DOHH2 (cell line): ENCODE measurements around the gene CYP2U1.

Source experiments
- H3F3A ChIP-seq: fragments of 200-600 bp; sonication (generic), shearing (Covaris generic); 2 replicates; pipeline ENCODE4 v1.6.0; 2016; ENCODE audit warnings: antibody characterized with exemption, mild to moderate bottlenecking; ENCODE audit not compliant: control insufficient read depth, insufficient read depth
- H3K27ac ChIP-seq: fragments of 200-600 bp; sonication (generic); 2 replicates; pipeline ENCODE4 v1.5.1; 2014; ENCODE audit warnings: low read depth, mild to moderate bottlenecking, low read length, moderate library complexity
- H3K27me3 ChIP-seq: fragments of 200-600 bp; sonication (generic); 2 replicates; pipeline ENCODE4 v1.6.1; 2014; ENCODE audit warnings: mild to moderate bottlenecking, low read length, mixed read lengths; ENCODE audit not compliant: control insufficient read depth
- H3K36me3 ChIP-seq: fragments of 200-600 bp; sonication (generic); 2 replicates; pipeline ENCODE4 v1.6.1; 2014; ENCODE audit warnings: mild to moderate bottlenecking, low read length, moderate library complexity, mixed read lengths; ENCODE audit not compliant: control insufficient read depth
- H3K4me1 ChIP-seq: fragments of 200-600 bp; sonication (generic); 2 replicates; pipeline ENCODE4 v1.6.1; 2014; ENCODE audit warnings: mild to moderate bottlenecking, low read length, mixed read lengths; ENCODE audit not compliant: control insufficient read depth
- H3K4me2 ChIP-seq: fragments of 200-600 bp; sonication (generic); 2 replicates; pipeline ENCODE4 v1.6.0; 2014; ENCODE audit warnings: mild to moderate bottlenecking, low read length, moderate library complexity
- H3K4me3 ChIP-seq: fragments of 200-600 bp; sonication (generic); 2 replicates; pipeline ENCODE4 v1.5.1; 2014; ENCODE audit warnings: mild to moderate bottlenecking, low read length, mixed read lengths
- H3K79me2 ChIP-seq: fragments of 200-600 bp; sonication (generic); 2 replicates; pipeline ENCODE4 v1.6.1; 2014; ENCODE audit warnings: mild to moderate bottlenecking, low read length, mixed read lengths; ENCODE audit not compliant: control insufficient read depth
- H3K9me2 ChIP-seq: fragments of 200-600 bp; sonication (generic); replicated peaks from 2 replicates; pipeline ENCODE4 v1.6.1; 2014; ENCODE audit warnings: mild to moderate bottlenecking, low read length, mixed read lengths; ENCODE audit not compliant: control insufficient read depth
- H3K9me3 ChIP-seq: fragments of 200-600 bp; sonication (generic); 2 replicates; pipeline ENCODE4 v1.6.1; 2014; ENCODE audit warnings: antibody characterized with exemption, low read length, mixed read lengths; ENCODE audit not compliant: control insufficient read depth, insufficient read depth
- H4K20me1 ChIP-seq: fragments of 200-600 bp; sonication (generic); 2 replicates; pipeline ENCODE4 v1.6.0; 2014; ENCODE audit warnings: low read depth, mild to moderate bottlenecking, antibody characterized with exemption, low read length, moderate library complexity; ENCODE audit not compliant: control insufficient read depth, insufficient read depth
- EZH2phosphoT487 ChIP-seq: fragments of 200-600 bp; sonication (generic); IDR thresholded peaks from 2 replicates; pipeline ENCODE4 v1.6.1; 2017; ENCODE audit warnings: borderline replicate concordance, mild to moderate bottlenecking, antibody characterized with exemption, low read length, moderate library complexity, mixed read lengths
- TF ChIP-seq, protein P1 (sequence below): fragments of 200-600 bp; sonication (generic); IDR thresholded peaks from one replicate; pipeline ENCODE4 v1.5.1; 2014; ENCODE audit warnings: antibody characterized with exemption, mild to moderate bottlenecking, low read depth, low read length; ENCODE audit not compliant: poor library complexity, severe bottlenecking

CYP2U1 gene

DNA sequence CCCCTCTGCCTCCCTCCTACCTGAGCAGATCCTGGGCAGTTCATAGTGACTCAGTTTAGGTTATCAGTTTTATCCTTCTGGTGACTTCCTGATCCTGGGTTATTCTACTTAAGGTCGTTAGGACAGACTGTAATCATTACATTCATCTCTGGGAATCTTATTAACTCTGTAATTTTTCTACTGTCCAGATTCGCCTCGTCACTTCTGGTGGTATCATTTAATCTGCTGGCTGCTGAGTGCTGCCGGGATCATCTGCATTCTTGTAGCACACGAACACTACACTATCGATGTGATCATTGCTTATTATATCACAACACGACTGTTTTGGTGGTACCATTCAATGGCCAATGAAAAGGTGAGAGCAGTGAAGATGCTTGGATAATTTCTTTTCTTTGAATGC, 23.0 kb upstream of the CYP2U1 start:
- Histone ChIP-seq H4K20me1 (no peaks in the 10 kb centered on the region), H3K9me2 (no peaks in the 10 kb centered on the region), H3K36me3 (no peaks in the 10 kb centered on the region), H3F3A (no peaks in the 10 kb centered on the region), H3K4me2 (no peak overlapping the region), H3K27me3 (peaks cover 10% of the 10 kb centered on the region; the same call in 1 of the 2 replicates), H3K79me2 (no peaks in the 10 kb centered on the region), H3K4me3 (no peak overlapping the region), H3K27ac (no peak overlapping the region), H3K4me1 (no peaks in the 10 kb centered on the region), H3K9me3 (no peaks in the 10 kb centered on the region)
- TF ChIP-seq, protein P1, sequence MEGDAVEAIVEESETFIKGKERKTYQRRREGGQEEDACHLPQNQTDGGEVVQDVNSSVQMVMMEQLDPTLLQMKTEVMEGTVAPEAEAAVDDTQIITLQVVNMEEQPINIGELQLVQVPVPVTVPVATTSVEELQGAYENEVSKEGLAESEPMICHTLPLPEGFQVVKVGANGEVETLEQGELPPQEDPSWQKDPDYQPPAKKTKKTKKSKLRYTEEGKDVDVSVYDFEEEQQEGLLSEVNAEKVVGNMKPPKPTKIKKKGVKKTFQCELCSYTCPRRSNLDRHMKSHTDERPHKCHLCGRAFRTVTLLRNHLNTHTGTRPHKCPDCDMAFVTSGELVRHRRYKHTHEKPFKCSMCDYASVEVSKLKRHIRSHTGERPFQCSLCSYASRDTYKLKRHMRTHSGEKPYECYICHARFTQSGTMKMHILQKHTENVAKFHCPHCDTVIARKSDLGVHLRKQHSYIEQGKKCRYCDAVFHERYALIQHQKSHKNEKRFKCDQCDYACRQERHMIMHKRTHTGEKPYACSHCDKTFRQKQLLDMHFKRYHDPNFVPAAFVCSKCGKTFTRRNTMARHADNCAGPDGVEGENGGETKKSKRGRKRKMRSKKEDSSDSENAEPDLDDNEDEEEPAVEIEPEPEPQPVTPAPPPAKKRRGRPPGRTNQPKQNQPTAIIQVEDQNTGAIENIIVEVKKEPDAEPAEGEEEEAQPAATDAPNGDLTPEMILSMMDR: no peak
- no peak for TF ChIP-seq EZH2phosphoT487

DNA sequence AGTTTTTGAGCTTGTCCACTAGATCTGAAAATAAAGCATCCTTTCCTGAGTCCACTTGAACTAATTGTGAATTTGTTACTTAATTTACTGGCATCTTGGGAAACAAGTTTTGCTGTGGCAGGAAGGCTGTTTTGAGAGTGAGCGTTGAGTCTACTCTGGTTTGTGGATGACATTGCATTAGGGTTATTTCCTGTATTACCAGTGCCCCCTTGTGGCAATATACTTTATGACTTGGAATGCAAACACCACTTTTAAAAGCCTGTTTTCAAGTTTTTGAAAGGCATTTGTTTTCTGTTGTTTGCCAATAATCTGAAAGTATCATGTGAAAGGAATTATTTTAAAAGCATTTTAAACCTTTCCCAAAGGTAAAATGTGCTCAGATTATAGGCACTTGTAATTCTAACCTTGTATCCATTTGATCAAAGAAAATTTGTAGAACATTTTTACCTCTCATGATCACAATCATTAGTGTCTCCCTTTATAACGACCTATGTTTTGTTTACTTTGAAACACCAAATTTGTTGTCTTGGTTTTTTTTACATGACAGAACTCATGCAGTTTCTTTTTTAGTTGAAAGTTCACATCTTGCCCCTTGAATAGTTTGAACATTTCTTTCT, 18.0 kb upstream of the CYP2U1 start:
- peaks cover 18% of the 10 kb centered on the region for H3K27me3 ChIP-seq
- no peaks in the 10 kb centered on the region for H3K4me1 ChIP-seq
- H4K20me1 ChIP-seq: no peaks in the 10 kb centered on the region
- no peak overlapping the region for H3K27ac ChIP-seq
- no peaks in the 10 kb centered on the region for H3K36me3 ChIP-seq
- no peak overlapping the region for H3K4me3 ChIP-seq
- H3K79me2 ChIP-seq: no peaks in the 10 kb centered on the region
- H3K9me2 ChIP-seq: no peaks in the 10 kb centered on the region
- TF ChIP-seq, protein P1: peak; percentile 73
- TF ChIP-seq EZH2phosphoT487: no peak
- no peaks in the 10 kb centered on the region for H3K9me3 ChIP-seq
- no peaks in the 10 kb centered on the region for H3F3A ChIP-seq
- H3K4me2 ChIP-seq: no peak overlapping the region

DNA sequence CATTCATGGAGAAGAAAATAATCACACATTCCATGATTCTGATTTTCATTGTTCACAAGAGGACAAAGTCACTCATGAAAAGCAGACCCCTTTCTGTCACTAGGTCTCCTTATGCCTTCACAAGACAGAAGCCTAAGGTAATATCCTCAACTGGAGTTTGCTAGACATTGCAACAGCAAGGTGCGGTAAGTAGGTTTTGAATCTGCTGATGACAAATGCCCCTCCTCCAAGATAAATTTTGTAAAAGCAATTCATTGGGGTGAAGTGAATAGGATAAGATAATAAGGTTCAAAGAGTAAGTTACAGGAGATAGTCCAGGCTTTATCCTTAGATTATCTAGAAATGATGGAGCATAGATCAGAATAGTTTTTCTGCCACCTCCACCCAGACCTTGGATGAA, 16.1 kb upstream of the CYP2U1 start:
- Histone ChIP-seq H3K4me1 (no peaks in the 10 kb centered on the region), H3F3A (no peaks in the 10 kb centered on the region), H3K9me2 (no peaks in the 10 kb centered on the region), H3K27ac (no peak overlapping the region), H3K9me3 (peaks cover 11% of the 10 kb centered on the region; the same call in 1 of the 2 replicates), H3K79me2 (no peaks in the 10 kb centered on the region), H3K36me3 (no peaks in the 10 kb centered on the region), H3K4me3 (no peak overlapping the region), H3K4me2 (no peak overlapping the region), H4K20me1 (no peaks in the 10 kb centered on the region), H3K27me3 (peaks cover 18% of the 10 kb centered on the region)
- no peak for TF ChIP-seq EZH2phosphoT487
- TF ChIP-seq, protein P1: no peak

DNA sequence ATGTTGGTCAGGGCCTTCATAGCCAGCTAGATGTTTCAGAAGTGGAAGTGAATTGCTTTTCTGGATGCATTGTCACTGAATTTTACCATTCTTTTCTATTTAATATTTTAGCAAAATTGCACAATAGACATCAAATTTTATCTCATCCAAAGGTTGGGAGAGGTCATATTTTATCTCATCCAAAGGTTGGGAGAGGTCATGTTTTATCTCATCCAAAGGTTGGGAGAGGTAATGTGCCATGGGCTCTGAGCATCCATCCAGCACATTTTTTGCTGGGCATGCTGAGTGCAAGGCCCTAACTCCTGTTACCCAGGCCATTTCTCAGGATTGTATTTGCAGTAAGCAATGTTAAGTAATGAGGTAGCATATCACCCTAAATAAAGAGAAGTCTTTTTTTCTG, 14.7 kb upstream of the CYP2U1 start:
- no peaks in the 10 kb centered on the region for H3K36me3 ChIP-seq
- no peaks in the 10 kb centered on the region for H4K20me1 ChIP-seq
- H3K4me1 ChIP-seq: no peaks in the 10 kb centered on the region
- no peaks in the 10 kb centered on the region for H3K9me2 ChIP-seq
- H3K27ac ChIP-seq: no peak overlapping the region
- no peaks in the 10 kb centered on the region for H3F3A ChIP-seq
- TF ChIP-seq, protein P1: no peak
- TF ChIP-seq EZH2phosphoT487: no peak
- no peak overlapping the region for H3K4me3 ChIP-seq
- H3K27me3 ChIP-seq: peaks cover 11% of the 10 kb centered on the region; the same call in 1 of the 2 replicates
- no peaks in the 10 kb centered on the region for H3K79me2 ChIP-seq
- peaks cover 15% of the 10 kb centered on the region for H3K9me3 ChIP-seq
- no peak overlapping the region for H3K4me2 ChIP-seq
